Stimulated activated CD8-positive, alpha-beta memory T cell treated with anti-CD3 and anti-CD28 coated beads, Interleukin-7, amount 100 ng/mL, for 4 hours (primary cell): Measurements from ENCODE around the gene NADSYN1.

Experiments
- DNase-seq, 2 donors: peaks; one replicate each; pipeline ENCODE4 v3.0.0-alpha.2; 2020; ENCODE audit warnings: low read depth in 2 of 2

NADSYN1 gene

DNA sequence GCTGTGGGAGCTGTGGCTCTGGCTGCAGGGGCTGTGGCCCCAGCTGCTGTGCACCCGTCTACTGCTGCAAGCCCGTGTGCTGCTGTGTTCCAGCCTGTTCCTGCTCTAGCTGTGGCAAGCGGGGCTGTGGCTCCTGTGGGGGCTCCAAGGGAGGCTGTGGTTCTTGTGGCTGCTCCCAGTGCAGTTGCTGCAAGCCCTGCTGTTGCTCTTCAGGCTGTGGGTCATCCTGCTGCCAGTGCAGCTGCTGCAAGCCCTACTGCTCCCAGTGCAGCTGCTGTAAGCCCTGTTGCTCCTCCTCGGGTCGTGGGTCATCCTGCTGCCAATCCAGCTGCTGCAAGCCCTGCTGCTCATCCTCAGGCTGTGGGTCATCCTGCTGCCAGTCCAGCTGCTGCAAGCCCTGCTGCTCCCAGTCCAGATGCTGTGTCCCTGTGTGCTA, 95.7 kb downstream of the NADSYN1 start:
- no peak for DNase-seq
